Mesodermal cell (in vitro differentiated cells): ENCODE measurements around the gene VSIG8.

Source experiments
- H3K27ac ChIP-seq: 2 replicates; pipeline ENCODE4 v1.7.0; 2013; ENCODE audit warnings: mild to moderate bottlenecking, low read depth, low read length, moderate library complexity; ENCODE audit not compliant: severe bottlenecking
- H3K36me3 ChIP-seq: 2 replicates; pipeline ENCODE4 v1.7.1; 2013; ENCODE audit warnings: mild to moderate bottlenecking, low read length, moderate library complexity; ENCODE audit not compliant: control insufficient read depth, insufficient read depth
- H3K4me1 ChIP-seq: one replicate; pipeline ENCODE4 v1.7.1; 2013; ENCODE audit warnings: mild to moderate bottlenecking, low read length; ENCODE audit not compliant: insufficient read depth, control insufficient read depth, poor library complexity, severe bottlenecking
- H3K4me3 ChIP-seq: 2 replicates; pipeline ENCODE4 v1.7.0; 2013; ENCODE audit warnings: low read length, control low read depth, mild to moderate bottlenecking; ENCODE audit not compliant: insufficient read depth, poor library complexity, severe bottlenecking; ENCODE audit errors: extremely low read depth
- H3K9me3 ChIP-seq: 2 replicates; pipeline ENCODE4 v1.7.1; 2013; ENCODE audit warnings: mild to moderate bottlenecking, low read length, moderate library complexity; ENCODE audit not compliant: control insufficient read depth
- WGBS, 2 experiments: methylation state at CpG; one replicate each; pipeline ENCODE4 v1.1.5; 2013; ENCODE audit warnings: missing lambda C conversion rate in 2 of 2; ENCODE audit not compliant: insufficient coverage in 2 of 2; 5-methylcytosine and 5-hydroxymethylcytosine counted together

The VSIG8 gene

DNA sequence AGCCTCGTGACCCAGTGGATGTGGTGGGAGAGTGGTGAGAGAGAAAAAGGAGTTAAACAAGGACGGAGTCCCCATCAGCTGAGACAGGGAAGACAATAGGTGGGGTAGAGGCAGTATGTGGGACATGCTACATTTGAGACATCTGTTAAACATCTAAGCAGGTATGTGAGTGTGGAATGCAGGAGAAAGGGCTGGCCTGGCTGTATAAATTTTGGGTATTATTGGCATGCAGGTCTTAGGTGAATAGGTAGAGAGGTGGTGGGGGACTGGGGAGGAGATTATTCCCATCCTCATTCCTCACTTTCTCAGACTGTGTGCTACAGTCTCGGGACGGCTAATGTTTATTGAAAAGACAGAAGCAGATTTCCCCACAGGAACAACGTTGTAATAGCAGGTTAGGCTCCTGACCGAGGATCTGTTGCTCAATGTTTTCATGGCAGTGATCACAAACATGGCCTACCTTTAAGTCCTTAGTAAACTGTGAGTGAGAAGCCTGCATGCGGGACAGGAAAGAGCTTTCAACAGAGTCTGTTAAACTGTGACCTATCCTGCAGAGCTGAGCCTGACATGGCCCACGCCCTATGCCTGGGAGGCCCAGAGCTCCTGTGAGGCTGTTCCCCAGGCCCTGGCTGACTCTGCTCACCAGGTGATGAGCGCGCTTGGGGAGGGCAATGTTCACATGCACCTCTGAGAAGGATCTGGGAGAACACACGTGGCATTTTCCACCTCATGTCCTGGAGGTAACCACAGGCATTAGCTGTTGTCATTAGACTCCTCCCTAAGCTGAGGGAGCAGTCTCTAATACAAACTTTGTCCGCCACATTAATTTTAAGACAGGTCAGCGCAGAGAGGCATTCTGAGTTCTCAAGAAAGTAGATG, 16.5 kb downstream of the VSIG8 start:
- Histone ChIP-seq H3K27ac (no peak overlapping the region), H3K4me1 (peaks cover 31% of the 10 kb centered on the region), H3K36me3 (no peaks in the 10 kb centered on the region), H3K9me3 (no peaks in the 10 kb centered on the region), H3K4me3 (no peak overlapping the region)
- 81 to 88% methylated on average over 9 to 13 of the region's 13 CpGs for WGBS, 2 experiments

- H3K9me3 ChIP-seq: no peaks in the 10 kb centered on the region
- H3K36me3 ChIP-seq: no peaks in the 10 kb centered on the region
- no peak overlapping the region for H3K4me3 ChIP-seq
- H3K4me1 ChIP-seq: peaks cover 10% of the 10 kb centered on the region
- no peak overlapping the region for H3K27ac ChIP-seq
- WGBS, 2 experiments: 88 to 98% methylated on average over 4 of the region's 4 CpGs
These were observed 19.0 kb downstream of the VSIG8 start for GRCh38 chr1:159843459-159843858.

DNA sequence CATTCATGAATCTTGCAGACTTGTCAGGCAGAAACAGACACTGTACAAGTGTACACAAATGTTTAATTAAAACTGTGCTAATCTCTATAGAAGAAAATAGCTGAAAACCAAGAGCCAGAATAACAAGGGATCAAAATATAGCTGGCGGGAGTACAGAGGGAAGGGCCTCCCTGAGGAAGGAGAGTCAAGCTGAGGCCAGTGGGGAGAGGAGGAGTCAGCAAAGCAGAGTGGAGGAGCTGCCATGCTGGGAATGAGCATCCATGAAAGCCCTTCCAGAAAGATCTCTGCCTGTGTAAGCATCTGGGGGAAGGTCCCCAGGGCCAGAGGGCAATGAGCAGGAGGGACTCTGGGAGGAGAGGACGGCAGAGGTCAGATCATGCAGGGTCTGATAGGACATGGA, 20.7 kb downstream of the VSIG8 start:
- 94 to 95% methylated on average over 2 of the region's 2 CpGs for WGBS, 2 experiments

DNA sequence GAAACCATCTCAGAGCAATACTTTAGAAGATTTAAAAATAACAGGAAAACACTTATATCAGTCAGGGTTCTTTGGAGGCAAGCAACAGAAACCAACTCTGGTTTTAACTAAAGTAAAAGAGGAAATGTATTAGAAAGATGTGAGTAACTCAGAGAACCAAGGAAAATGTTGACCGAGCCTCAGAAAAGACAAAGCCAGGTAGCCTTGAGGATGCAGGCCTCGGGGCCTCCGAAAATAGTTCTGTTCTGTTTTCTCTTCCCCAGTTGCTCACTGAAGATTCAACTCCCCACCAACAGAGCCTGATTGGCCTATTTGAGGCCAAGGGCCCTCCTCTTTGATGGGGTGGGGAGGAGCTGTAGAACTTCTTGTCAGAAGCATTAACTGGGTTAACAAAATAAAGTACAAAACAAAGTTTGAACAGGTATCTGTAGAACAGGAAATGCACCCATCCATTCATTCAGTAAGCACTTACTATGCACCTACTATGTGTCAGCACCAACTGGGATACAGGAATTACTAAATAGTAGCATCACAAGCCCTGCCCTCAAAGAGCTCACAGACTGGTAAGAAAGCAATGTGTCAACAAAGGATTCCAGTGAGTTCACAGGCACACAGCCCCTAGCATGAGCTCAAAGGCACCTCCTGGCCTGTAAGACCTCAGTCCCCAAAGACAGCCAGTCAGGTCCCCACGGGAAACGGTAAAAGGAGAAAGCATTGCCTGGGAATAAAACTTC, 23.2 kb downstream of the VSIG8 start:
- Histone ChIP-seq H3K9me3 (no peaks in the 10 kb centered on the region), H3K4me3 (no peak overlapping the region), H3K4me1 (peaks cover 2% of the 10 kb centered on the region), H3K27ac (no peak overlapping the region), H3K36me3 (no peaks in the 10 kb centered on the region)
- WGBS, 2 experiments: 89 to 95% methylated on average over 3 to 5 of the region's 5 CpGs

More for the DNA sequence above, 20.7 kb downstream of the VSIG8 start:
- peaks cover 8% of the 10 kb centered on the region for H3K4me1 ChIP-seq
- no peaks in the 10 kb centered on the region for H3K36me3 ChIP-seq
- no peak overlapping the region for H3K4me3 ChIP-seq
- no peak overlapping the region for H3K27ac ChIP-seq
- no peaks in the 10 kb centered on the region for H3K9me3 ChIP-seq

GRCh38 chr1:159838715-159839114, 23.7 kb downstream of the VSIG8 start:
- Histone ChIP-seq H3K27ac (no peak overlapping the region), H3K36me3 (no peaks in the 10 kb centered on the region), H3K9me3 (no peaks in the 10 kb centered on the region), H3K4me1 (peaks cover 2% of the 10 kb centered on the region), H3K4me3 (no peak overlapping the region)
- WGBS, 2 experiments: no CpG with 5 or more reads among the region's 1 CpG

- H3K27ac ChIP-seq: no peak overlapping the region
- no peaks in the 10 kb centered on the region for H3K36me3 ChIP-seq
- H3K9me3 ChIP-seq: no peaks in the 10 kb centered on the region
- 85 to 93% methylated on average over 3 to 6 of the region's 8 CpGs for WGBS, 2 experiments
- H3K4me1 ChIP-seq: peaks cover 4% of the 10 kb centered on the region
- H3K4me3 ChIP-seq: no peak overlapping the region
These were observed 26.5 kb downstream of the VSIG8 start for GRCh38 chr1:159835862-159836525.

DNA sequence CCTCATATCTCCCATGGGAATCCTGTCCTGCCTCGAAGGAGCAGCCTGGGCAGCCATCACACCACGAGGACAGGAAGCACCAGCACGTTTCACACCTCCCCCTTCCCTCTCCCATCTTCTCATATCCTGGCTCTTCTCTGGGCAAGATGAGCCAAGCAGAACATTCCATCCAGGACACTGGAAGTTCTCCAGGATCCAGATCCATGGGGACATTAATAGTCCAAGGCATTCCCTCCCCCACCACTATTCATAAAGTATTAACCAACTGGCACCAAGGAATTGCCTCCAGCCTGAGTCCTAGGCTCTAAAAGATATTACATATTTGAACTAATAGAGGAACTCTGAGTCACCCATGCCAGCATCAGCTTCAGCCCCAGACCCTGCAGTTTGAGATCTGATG, 27.1 kb downstream of the VSIG8 start:
- H3K27ac ChIP-seq: no peak overlapping the region
- H3K4me3 ChIP-seq: no peak overlapping the region
- no peaks in the 10 kb centered on the region for H3K36me3 ChIP-seq
- peaks cover 8% of the 10 kb centered on the region for H3K4me1 ChIP-seq
- 82 to 89% methylated on average over 3 of the region's 3 CpGs for WGBS, 2 experiments
- H3K9me3 ChIP-seq: no peaks in the 10 kb centered on the region

DNA sequence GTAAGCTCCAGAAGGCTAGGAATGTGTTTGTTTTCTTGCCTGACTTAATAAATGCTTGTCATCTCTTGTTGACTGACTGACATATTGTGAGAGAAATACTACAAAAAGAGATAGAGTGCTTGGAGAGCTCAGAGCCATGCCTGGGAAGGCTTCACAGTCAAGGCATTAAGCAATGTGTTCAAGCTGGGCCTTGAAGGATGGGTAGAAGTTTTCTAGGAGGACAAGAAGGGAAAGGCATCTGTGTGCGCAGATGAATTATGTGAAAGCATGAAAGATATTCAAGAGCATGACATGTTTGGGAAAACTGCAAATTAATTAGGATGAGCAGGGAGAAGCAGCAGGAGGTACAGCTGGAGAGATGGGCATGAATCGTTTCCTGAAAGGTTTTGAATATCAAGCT, 30.1 kb downstream of the VSIG8 start:
- Histone ChIP-seq H3K9me3 (no peaks in the 10 kb centered on the region), H3K4me3 (no peak overlapping the region), H3K36me3 (no peaks in the 10 kb centered on the region), H3K27ac (no peak overlapping the region), H3K4me1 (peaks cover 19% of the 10 kb centered on the region)
- 88 to 93% methylated on average over 2 of the region's 2 CpGs for WGBS, 2 experiments

DNA sequence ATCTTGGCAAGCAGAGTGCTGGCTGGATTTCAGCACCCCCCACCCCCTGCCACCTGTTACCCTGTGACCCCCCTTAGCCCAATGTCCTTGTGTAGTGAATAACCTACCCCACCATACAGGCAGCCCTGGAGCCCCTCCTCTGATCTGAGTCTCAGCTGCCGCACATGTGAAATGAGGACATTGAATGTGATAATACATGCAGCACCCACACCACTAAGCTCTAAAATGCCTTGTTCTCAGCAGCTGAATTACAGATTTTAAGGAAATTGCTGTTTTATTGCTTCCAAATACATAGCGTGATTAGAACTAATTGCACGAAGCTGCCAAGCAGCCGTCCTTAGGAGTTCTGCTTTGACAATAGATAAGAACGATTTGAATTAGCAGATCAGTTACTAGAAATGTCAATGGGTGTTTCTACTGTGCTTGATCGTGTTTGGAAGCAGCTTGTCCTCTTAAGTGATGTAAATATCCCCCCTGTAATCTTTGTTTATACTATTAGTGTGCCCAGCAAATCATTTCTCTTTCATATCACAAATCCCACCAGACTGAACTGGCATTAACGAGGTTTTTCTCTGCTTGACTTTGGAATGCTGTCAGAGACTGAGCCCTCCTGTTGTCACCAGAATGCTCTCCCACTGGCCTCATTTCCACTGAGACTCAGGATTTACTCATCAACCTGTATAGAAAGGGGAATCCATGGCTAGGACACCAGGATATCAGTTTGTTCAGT, 30.9 kb downstream of the VSIG8 start:
- H3K4me1 ChIP-seq: peaks cover 19% of the 10 kb centered on the region
- H3K36me3 ChIP-seq: no peaks in the 10 kb centered on the region
- WGBS, 2 experiments: 44 to 51% methylated on average over 4 of the region's 7 CpGs
- H3K9me3 ChIP-seq: no peaks in the 10 kb centered on the region
- H3K27ac ChIP-seq: no peak overlapping the region
- no peak overlapping the region for H3K4me3 ChIP-seq

DNA sequence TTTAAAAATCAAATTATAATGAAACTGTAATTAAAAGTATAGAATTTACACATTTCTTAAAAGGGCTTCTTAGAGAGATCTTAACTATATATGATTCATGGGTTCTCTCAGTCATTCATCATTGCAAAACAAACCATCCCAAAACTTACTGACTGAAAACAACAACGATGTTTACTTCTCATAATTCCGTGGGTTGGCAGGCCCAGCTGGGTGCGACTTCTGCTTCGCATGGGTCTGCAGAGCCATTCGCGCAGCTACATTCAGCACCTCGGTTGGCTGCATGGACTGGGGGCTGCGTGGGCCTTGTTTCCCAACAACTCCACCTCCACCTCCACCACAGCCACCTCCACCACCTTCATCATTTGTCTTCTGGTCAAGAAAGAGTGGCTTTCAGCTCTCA, 31.7 kb downstream of the VSIG8 start:
- Histone ChIP-seq H3K4me3 (no peak overlapping the region), H3K27ac (no peak overlapping the region)
- 89 to 98% methylated on average over 7 to 8 of the region's 8 CpGs for WGBS, 2 experiments

More for the DNA sequence above, 31.7 kb downstream of the VSIG8 start:
- Histone ChIP-seq H3K36me3 (no peaks in the 10 kb centered on the region), H3K4me1 (peaks cover 19% of the 10 kb centered on the region), H3K9me3 (no peaks in the 10 kb centered on the region)
